DND-41 (cell line): ENCODE measurements around the gene TUBGCP4.

Experiments used
- CTCF ChIP-seq: IDR thresholded peaks from 2 replicates; pipeline ENCODE4 v1.5.1; 2012; ENCODE audit warnings: borderline replicate concordance, low read length, moderate library complexity, mild to moderate bottlenecking; ENCODE audit not compliant: poor library complexity, severe bottlenecking; ENCODE audit errors: extremely low read depth
- EZH2 ChIP-seq: IDR thresholded peaks from 3 replicates; pipeline ENCODE4 v1.6.1; 2012; ENCODE audit warnings: borderline replicate concordance, low read depth, mild to moderate bottlenecking, moderate library complexity, low read length, inconsistent platforms; ENCODE audit not compliant: severe bottlenecking

DNA sequence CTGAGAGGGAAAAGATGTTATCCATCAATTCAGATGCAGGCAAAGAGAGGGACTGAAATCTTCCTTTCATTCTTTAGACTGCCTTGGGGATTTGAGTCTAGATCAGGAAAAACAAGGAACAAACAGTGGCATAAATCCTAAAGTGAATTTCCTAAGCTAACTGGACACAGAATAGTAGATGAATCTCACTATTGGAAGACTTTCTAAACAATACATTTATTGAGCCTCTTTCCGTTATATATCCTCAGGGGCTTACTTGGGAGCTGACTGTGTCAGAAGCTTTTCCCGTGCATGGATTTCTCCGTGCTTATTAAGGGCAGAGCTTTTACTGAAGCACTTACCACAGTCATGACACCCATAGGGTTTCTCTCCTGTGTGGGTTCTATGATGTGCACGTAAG, 10.1 kb upstream of the TUBGCP4 start:
- TF ChIP-seq CTCF (no peak), EZH2 (no peak)
